AG04450 (cell line): ENCODE results near the gene UGT2B7. TPM values are rescaled to one million over a fixed set of nuclear protein-coding genes. Genes with fewer than 3 reads are reported as not detected.

Experiments
- CTCF ChIA-PET: fragments of 300-600, 350-600 bp; formaldehyde crosslinking; extraction: SDS; loops from one replicate; lab custom pipeline; 2022; ENCODE audit warnings: antibody characterized with exemption, inconsistent platforms; lab: Charles Lee
- POLR2A ChIA-PET: fragments of 350-600 bp; formaldehyde crosslinking; extraction: SDS; loops from one replicate; lab custom pipeline; 2021; ENCODE audit warnings: antibody characterized with exemption, inconsistent platforms; lab: Yijun Ruan, JAX
- DNase-seq: peaks from one replicate; pipeline ENCODE4 v3.0.0-alpha.2; 2011; ENCODE audit warnings: low read depth, low spot score
- H3K27ac ChIP-seq: one replicate; pipeline ENCODE4 v1.5.1; 2012; ENCODE audit warnings: low read depth, low read length, control low read depth
- H3K27me3 ChIP-seq: one replicate; pipeline ENCODE4 v1.6.0; 2012; ENCODE audit warnings: low read length; ENCODE audit not compliant: control insufficient read depth, insufficient read depth
- H3K4me3 ChIP-seq: 2 replicates; pipeline ENCODE4 v1.5.1; 2011; ENCODE audit warnings: mild to moderate bottlenecking, low read depth, low read length, control low read depth
- H3K9me3 ChIP-seq: 2 replicates; pipeline ENCODE4 v1.5.1; 2012; ENCODE audit warnings: low read length; ENCODE audit not compliant: control insufficient read depth, insufficient read depth
- CTCF ChIP-seq: IDR thresholded peaks from 2 replicates; pipeline ENCODE4 v1.5.1; 2011; ENCODE audit warnings: low read depth, low read length, control low read depth, inconsistent platforms
- polyA plus RNA-seq: library from polyadenylated mRNA; depleted of rRNA; stranded (reverse); fragments of >200 nt; gene quantifications from 2 replicates; pipeline ENCODE4 v1.2.3, GENCODE V29; 2011

UGT2B7 gene
- polyA plus RNA-seq, 1 experiment = 0.04 TPM

- POLR2A ChIA-PET = interaction anchor here (1.0 kb wide), 1 partner anchor 37 kb away, joined by 3 read pairs; no protein-coding TSS in a partner anchor
Observed at GRCh38 chr4:69058410-69059059, 37.7 kb upstream of the UGT2B7 start.

GRCh38 chr4:69060651-69061308 lies 35.5 kb upstream of the UGT2B7 start:
- POLR2A ChIA-PET = no interaction called here
- TF ChIP-seq CTCF = peak; percentile 16; the same call in 1 of the 2 replicates
- H3K9me3 ChIP-seq = no peaks in the 10 kb centered on the region
- H3K4me3 ChIP-seq = no peak overlapping the region
- H3K27me3 ChIP-seq = no peaks in the 10 kb centered on the region
- no peak overlapping the region for H3K27ac ChIP-seq
- CTCF ChIA-PET = interaction anchor here (0.5 to 2.6 kb wide), 3 partner anchors 8 to 109 kb away, joined by 3 to 16 read pairs (median 4); no protein-coding TSS in a partner anchor
- no peak for DNase-seq

More at GRCh38 chr4:69058410-69059059, 37.7 kb upstream of the UGT2B7 start:
- H3K27me3 ChIP-seq = no peaks in the 10 kb centered on the region
- CTCF ChIA-PET = interaction anchor here (1.0 kb wide), 2 partner anchors 111 to 127 kb away, joined by 3 read pairs; no protein-coding TSS in a partner anchor
- no peaks in the 10 kb centered on the region for H3K9me3 ChIP-seq
- DNase-seq = no peak
- TF ChIP-seq CTCF = no peak
- no peak overlapping the region for H3K4me3 ChIP-seq
- H3K27ac ChIP-seq = no peak overlapping the region

GRCh38 chr4:69064391-69064790 lies 31.9 kb upstream of the UGT2B7 start:
- no peak for TF ChIP-seq CTCF
- no peak overlapping the region for H3K4me3 ChIP-seq

GRCh38 chr4:69066945-69067344 lies 29.3 kb upstream of the UGT2B7 start:
- H3K27ac ChIP-seq = no peak overlapping the region
- H3K4me3 ChIP-seq = no peak overlapping the region
- ChIA-PET CTCF (no interaction called here), POLR2A (no interaction called here)
- no peaks in the 10 kb centered on the region for H3K27me3 ChIP-seq
- no peak for TF ChIP-seq CTCF
- H3K9me3 ChIP-seq = no peaks in the 10 kb centered on the region
- DNase-seq = no peak

More at GRCh38 chr4:69064391-69064790, 31.9 kb upstream of the UGT2B7 start:
- Histone ChIP-seq H3K27me3 (no peaks in the 10 kb centered on the region), H3K27ac (no peak overlapping the region), H3K9me3 (no peaks in the 10 kb centered on the region)
- ChIA-PET CTCF (no interaction called here), POLR2A (no interaction called here)
- no peak for DNase-seq

- no peak for DNase-seq
- ChIA-PET CTCF (interaction anchor here (0.6 kb wide), 1 partner anchor 9 kb away, joined by 3 read pairs; no protein-coding TSS in a partner anchor), POLR2A (no interaction called here)
- TF ChIP-seq CTCF = no peak
- Histone ChIP-seq H3K9me3 (no peaks in the 10 kb centered on the region), H3K27me3 (no peaks in the 10 kb centered on the region), H3K4me3 (no peak overlapping the region), H3K27ac (no peak overlapping the region)
Observed at GRCh38 chr4:69069085-69069484, 27.2 kb upstream of the UGT2B7 start.
